Transverse colon (tissue), 3 donors: ENCODE data around the gene PROSER2.

Experiments used
- POLR2A ChIP-seq: fragments of 450-650 bp; IDR thresholded peaks from one replicate; pipeline ENCODE4 v1.6.1; 2016; ENCODE audit warnings: antibody characterized with exemption, mild to moderate bottlenecking, moderate library complexity
- POLR2AphosphoS5 ChIP-seq, 3 donors: sonication (generic); formaldehyde crosslinking; IDR thresholded peaks; one replicate each; pipeline ENCODE4 v1.6.1; 2016; ENCODE audit warnings: antibody characterized with exemption in 3 of 3

DNA sequence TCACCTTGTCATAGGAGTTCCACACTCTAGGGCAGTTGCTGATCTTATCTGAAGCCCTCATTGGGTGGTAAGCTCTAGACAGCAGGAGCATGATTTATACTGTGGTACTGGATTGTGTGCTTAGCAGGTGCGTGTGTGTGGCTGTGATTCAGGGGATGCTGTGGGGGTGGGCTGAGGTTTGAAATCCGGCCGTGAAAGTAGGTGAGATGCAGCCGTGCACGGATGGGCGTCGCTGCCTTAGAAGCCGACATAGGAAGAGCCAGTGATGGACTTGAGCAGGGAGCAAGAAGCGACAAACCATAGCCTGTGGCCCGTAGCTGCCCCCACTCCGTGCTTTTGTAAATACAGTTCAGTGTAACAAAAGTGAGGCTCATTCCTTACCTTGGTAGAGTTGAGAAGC is 38.2 kb downstream of the PROSER2 start:
- no peak for TF ChIP-seq POLR2A
- TF ChIP-seq POLR2AphosphoS5 (IDR thresholded peaks at IDR 0.05) = no peak
